GM18868 (cell line): ENCODE results near the gene SLC4A7.
"Not testable (repeated sequence)": the region's sequence is repeated elsewhere in the genome, so short reads cannot be mapped to it uniquely, and the experiment has no call there.

Experiments
- ATAC-seq: cut with Tn5 transposase; IDR thresholded peaks from one replicate; pipeline ENCODE4 v1.9.1; 2021; ENCODE audit warnings: mild to moderate bottlenecking, moderate library complexity; ENCODE audit not compliant: unreplicated experiment

The SLC4A7 gene

DNA sequence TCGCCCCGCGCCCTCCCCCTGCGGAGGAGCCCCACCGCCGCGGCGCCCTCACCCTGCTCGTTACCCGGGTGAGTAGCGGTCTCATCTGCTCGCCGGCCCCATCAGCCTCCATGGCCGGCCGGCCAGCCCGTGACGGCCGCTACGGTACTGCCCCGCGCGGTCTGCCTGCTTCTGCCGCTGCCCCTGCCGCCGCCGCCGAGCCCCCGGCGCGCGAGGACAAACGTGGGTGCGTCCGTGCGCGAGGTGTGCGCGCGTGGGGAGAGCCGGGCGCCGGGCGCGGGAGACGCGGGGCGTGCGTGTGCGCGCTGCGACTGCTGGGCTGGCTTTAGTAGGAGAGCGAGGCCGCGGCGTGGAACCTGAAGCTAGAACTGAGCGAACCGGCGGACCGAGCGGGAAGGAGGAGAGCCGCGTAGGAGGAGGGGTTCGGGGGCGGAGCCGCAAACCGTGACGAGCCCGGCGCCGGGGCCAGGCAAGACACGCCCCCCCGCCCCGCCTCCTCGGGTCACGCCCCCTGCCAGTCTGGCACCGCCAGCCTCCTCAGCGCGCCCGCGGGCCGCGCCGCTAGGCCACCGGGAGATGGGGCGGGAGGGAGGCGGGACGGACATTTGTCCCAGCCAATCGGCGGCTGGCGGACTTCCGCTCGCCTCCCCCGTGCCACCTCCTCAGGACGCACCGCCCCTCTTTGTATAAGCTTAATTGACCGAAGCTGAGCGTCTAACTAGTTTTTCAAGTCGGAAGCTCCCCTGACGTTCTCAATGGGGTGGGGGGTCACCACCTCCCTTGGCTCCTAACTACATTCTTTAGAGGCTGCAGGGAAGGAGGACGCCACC, at the start of gene SLC4A7:
TSS of gene SLC4A7 (minus strand) at position 370 of the 830 bp plus-strand sequence. CDS start at position 112, 258 bp downstream.
- ATAC-seq, result peak; percentile 92

DNA sequence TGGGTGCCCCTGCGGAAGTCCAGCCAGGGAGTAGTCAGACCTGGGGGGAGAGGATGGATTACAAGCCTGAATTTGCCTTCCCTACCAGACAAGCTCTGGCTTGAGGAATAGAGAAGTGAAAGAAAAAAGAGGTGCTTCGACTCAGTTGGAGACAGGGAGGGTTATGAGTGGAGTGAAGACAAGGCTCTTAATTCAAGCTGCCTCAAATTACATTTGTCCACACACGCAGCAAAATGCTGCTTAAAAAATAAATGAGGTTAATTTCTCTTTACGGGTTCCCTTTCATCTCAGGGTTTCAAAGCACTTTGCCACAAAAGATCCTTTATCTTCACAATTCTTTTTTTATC, 49.0 kb upstream of the SLC4A7 start:
- no peak for ATAC-seq

DNA sequence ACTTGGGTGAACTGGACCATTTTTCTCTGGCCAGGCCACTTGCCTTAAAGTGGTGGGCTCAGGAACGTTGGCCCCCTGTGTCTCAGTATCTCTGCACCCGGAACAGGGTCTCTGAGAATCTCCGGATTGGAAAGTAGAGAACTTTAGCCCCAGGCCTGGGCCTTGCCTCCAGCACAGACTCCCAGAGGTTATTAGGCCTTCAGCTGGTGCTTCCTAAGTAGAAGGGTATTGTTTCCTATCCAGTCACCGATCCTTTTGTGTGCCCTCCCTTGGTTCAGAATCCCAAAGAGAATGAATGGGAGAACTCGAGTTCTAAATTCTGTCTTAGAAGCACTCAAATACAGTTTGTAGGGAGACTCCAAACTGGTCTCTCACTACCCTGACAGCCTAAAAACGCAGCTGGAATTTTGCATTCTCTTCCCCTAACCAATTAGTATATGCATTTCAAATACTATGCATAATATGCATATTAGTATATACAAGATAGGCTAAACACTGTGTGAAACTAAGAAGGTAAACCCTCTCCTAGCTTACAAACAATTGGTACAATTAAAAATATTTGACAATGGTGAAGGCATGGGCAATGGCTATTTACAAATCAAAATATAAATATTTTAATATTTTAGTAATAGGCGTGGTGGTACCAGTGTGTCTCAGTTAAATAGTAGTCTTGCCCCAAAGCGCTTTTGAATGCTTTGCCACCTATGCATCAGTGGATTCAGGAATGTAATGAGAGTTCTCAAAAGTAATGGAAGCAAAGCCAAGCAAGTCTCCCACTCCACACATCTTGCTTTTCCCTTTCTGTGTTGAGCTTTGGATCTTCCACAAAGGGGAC, 48.5 kb upstream of the SLC4A7 start:
- no peak for ATAC-seq

DNA sequence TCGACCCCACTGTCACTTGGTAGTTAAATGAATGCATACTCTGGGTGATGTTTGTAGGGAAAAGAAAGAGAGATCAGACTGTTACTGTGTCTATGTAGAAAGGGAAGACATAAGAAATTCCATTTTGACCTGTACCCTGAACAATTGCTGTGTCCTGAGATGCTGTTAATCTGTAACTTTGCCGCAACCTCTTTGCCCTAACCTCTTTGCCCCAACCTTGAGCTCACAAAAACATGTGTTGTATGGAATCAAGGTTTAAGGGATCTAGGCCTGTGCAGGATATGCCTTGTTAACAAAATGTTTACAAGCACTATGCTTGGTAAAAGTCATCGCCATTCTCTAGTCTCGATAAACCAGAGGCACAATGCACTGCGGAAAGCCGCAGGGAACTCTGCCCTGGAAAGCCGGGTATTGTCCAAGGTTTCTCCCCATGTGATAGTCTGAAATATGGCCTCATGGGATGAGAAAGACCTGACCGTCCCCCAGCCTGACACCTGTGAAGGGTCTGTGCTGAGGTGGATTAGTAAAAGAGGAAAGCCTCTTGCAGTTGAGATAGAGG, 47.1 kb upstream of the SLC4A7 start:
- ATAC-seq, result not testable (repeated sequence)

DNA sequence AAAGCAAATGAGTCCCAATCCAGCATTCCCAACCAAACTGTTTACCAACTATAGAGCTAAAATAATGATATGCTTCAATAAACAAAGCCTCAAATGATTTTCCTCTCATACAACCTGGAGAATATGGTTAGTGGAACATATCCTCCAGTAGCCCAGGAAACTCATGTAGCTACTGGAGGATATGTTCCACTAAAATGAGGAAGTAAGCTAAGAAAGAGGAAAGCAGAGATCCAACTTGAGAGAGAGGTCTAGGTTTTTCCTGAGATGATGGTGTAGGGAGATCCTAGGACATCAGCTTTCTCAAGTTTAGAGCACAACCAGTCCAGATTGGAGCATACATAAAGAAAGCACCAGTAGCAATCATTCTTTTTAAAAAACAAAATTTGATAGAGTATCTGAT, 44.6 kb upstream of the SLC4A7 start:
- ATAC-seq, result no peak

DNA sequence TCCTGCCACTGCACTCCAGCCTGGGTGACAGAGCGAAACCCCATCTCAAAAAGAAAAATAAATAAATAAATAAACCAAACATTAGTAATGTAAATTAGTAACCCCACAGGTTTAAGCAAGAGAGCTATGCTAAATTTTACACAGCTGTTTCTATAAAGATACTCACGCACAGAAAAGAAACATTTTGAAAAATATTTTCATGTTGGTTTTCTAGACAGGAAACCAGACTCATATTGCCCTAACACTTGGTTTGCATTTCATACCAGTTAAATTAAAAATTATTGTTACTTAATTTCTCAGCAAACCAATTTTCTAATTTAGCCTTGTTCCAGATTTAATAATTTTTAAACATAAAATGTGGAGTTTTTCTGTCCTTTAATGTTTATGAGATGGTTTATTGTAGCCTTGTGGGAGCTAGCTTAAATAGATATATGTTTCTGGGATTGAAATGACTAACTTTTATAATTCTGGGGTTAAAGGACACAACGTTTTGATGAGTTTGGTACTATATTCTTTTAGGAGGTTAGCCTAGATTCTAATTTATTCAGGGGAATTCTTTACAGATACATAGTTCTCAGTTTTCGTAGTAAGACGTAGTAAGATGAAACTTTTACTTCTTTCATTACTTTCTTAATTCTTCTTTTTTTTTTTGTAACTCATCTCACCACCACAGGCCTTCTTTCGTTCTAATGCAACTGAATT, 42.6 kb upstream of the SLC4A7 start:
- peak; percentile 41 for ATAC-seq

DNA sequence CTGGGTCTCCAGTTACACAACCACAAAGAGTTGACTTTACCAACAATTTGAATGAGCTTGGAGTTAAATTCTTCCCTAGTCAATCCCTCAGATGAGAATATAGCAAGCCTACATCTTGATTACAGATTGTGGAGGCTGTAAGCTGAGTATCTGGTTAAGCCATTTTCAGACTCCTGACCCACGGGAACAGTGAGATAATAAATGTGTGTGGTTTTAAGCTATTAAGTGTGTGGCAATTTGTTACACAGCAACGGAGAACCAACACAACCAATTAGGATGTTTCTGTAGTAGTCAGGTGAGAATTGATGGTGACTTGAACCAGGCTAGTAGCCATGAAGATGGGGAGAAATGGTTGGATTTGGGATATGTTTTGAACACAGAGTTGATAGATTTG, 37.7 kb upstream of the SLC4A7 start:
- ATAC-seq, result no peak

DNA sequence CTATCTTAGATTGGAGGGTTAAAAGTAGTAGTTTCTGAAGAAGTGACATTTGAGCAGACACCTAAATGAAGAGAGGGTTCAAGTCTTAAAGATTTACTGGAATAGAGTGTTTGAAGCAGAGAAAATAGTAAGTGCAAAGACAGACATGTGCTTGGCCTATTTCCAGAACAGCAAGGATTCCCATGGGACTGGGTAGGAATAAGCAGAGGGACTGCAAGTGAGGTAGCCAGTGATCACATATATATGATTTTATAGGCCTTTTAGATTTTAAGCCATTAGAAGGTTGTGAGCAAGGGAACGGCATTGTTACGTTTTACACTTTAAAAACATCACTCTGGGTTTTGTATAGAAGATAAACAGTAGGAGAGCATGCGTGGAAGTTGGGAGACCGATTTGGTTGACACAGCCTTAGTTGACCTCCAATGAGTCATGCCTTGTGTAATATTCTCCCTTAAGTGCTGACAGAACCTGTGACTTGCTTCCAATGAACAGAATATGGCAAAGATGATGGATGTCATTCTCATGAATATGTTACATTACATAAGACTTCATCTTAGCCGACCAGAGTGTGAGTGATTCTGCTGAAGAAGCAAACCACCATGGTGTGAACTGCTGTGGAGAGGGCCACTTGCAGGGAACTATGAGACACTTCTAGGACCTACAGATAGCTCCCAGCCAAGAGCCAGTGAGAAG, 37.1 kb upstream of the SLC4A7 start:
- ATAC-seq, result no peak

DNA sequence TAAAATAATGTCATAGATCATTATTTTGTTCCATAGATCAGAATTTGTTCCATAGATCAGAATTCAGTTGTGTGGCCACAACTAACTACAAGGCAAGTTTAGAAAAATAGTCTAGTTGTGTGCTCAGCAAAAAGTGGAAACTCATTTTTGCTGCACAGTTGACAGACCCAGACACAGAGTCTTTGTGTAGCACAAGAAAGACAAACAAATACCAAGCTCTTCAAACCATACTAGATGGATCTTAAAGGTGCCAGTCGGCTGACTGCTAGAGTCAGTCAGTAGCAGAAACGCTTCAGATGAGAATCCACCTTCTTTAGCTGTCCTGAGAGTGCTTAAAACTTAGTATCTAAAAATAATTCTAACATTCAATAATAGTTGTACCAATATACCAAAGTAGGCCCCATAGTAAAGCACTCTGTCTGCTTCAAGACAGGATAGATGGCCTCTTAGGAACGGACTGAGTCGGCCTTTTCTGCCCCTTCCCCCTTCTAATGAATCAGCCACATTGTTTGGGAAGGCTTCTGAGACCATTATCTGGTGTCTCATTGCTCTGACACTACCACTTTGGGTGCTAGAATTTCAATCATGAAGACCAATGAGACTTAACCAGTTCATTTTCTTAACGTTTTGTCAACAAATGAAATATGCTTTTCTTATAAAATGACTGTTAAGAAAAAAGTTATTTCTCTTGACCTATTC, 27.7 kb upstream of the SLC4A7 start:
- no peak for ATAC-seq

DNA sequence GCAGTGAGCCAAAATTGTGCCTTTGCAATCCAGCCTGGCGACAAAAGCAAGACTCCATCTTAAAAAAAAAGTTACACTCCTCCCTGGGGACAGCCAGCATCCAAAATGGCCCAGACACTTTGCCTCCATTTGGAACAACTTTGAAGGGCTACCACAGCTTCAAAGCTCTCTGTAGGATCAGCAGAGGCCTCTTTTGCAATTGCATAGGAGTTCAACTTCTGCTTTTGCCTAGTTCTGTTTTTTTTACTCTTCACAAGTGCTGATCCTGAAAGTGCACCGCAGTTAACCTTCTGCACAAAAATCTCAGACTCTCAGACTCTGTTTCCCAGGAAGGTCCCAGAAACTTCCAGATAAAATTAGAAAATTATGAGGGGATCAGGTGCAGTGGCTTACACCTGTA, 25.2 kb upstream of the SLC4A7 start:
- no peak for ATAC-seq

DNA sequence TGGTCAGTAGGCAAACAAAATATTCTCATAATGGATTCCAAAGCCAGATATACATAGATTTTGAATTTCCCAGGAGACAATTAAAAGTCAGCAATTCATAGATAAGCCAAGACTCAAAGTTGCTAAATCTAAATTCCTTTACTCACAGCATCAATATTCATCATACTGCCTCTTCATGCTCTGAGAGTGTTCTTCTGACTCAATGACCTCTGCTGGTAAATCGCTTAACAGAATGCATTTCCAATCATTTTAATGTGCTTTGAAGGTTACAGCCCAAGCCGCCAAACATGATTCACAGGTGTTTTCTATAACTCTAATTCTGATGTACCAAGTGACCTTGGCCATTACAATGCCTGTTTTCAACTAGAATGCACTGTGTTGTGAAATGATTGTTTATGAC, 24.2 kb upstream of the SLC4A7 start:
- ATAC-seq, result no peak

DNA sequence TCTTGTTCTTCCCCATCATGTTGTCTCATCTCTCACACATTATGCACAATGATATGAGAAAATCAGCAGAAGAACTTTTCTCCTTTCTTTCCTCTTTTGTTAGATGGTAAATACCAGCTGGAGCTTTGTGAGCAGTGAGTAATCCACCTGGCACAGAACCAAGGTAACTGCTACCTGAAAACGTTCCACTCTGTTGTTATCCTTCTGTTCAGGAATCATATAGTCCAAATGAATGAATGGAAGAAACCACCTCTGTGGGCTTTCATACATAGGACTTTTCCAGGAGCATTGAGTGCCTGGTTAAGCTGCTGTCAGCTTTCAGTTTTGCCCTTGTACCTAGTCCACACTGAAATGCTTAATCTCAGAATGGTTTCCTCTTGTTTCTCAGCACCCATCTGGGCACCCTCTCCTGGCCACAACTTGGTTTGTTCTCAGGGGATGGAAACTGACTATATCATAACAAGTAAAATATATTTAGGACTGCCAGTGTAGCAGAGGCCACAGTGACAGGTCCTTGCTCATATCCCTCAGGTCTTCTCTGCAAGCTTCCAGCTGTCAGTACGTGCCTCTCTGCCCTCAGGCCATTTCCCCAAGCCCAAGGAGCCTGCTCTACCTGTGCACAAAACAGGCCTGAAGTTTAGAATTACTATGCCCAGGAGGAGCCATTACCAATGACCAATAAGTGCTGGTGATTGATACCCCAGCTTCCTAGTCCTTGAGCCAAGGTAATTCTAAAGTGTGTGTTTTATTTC, 23.5 kb upstream of the SLC4A7 start:
- ATAC-seq, result no peak

DNA sequence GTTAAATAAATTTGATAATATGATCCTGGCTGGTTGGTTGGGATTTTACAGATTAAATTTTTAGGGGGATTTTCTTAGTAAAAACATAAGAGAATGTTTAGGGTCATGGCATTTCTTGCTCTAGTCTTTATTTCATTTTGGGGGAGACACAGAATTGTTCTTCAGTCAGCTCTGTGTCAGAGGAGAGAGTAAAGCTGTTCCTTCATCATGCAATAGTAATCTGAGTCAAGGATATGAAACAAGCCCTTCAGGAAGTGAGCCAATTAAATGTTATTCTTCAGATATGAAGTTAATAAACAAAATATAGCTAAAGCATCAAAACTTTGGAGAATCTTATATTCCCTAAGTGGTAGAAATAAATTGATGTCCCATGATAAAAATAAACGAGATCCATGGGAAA, 22.9 kb upstream of the SLC4A7 start:
- ATAC-seq, result no peak

DNA sequence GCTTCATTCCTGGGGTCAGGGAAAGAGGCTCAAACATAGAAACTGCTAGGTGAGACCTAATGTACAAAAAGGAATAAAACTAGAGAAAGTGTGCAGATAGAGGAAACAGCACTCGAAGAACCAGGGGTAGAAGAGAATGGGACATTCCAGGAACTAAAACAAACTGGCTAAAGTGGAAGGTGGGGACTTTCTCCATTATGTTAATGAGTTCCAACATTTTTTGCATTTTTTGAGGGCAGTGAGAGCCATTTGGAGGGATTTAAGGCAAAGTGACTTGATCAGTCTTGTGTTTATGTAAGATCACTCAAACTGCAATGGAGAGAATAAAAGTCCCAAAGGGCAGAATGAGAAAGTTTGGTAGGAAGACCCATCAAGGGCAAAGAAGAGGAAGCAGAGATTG, 20.6 kb upstream of the SLC4A7 start:
- no peak for ATAC-seq

DNA sequence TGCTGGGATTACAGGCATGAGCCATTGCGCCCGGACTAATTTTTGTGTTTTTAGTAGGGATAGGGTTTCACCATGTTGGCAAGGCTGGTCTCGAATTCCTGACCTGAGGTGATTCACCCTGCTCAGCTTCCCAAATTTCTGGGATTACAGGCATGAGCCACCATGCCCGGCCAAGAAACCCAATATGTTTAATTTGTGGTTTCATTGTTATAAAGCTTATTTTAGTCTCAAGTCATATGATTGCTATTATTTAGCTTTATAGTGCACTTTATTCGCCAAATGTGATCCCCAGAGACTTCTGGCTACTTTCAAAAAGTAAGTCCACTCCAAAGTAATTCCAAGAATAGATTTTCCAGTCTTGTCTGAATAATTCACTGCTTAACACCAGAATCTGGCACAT, 19.3 kb upstream of the SLC4A7 start:
- ATAC-seq, result no peak

DNA sequence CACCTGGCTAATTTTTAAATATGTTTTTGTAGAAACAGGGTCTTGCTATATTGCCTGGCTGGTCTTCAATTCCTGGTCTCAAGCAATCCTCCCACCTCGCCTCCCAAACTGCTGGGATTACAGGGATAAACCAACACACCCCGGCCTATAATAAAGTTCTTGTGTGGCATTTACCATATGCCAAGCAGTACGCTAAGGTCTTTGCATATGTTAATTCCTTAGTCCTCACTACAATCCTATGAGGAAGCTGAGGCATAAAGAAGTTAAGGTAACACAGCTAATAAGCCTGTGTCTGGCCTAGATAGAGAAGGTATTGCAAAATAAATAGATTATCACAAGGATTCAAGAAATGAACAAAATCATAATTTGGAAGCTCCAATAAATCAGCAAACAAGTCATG, 17.6 kb upstream of the SLC4A7 start:
- no peak for ATAC-seq

DNA sequence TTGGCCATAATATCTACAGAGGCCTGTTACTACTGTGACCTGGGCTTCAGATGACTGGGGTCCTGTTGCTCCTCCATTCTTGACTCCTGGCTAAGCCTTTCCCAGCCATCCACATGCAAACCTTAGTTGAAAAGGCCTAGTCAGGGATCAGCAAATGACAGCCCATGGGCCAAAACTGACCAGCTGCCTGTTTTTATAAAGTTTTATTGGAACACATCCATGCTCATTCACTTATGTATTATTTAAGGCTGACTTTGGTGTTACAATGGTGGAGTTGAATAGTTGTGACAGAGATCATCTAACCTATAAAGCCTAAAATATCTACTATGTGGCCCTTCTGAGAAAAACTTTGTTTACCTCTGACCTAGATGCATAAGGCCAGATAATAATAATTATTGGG, 16.8 kb upstream of the SLC4A7 start:
- no peak for ATAC-seq

DNA sequence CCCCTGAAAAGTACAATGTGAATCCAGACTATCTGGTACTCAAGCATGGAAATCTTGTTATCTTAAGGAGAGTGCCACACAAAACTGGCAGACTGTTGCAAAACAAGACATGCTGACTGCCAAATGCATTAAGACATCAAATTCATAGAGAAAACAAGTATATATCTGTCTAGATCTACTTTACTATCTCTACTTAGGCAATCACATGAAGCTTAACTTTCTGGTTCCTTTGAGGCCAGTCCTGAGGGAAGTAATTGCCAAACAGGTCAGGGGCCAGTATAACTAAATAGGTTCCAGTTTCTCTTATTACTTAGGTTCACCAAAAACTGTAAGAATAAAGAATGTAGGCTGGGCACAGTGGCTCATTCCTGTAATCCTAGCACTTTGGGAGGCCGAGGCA, 15.9 kb upstream of the SLC4A7 start:
- no peak for ATAC-seq

DNA sequence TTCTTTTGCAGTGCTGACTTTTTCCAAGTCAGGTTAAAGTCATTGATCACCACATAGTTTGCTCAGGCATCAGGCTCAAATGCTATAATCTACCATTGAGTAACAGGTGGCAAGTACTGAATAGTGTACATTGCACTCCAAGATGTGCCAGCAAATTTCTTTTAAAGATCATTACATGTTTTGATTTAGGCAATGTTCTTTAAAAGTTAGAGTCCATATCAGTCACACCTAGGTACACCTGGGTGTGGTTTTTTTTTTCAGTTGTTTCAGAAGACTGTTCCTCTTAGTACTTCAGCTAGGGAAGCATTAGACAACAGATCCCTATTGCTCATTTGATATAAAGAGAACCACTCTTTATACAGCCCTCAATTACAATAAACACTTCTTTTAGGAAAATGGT, 10.6 kb upstream of the SLC4A7 start:
- no peak for ATAC-seq
